ENCODE results near the gene UBE2D1. TPM values are rescaled to one million over a fixed set of nuclear protein-coding genes. Genes with fewer than 3 reads are reported as not detected.

UBE2D1 gene
- total and polyA plus RNA-seq, 2 of the 4 experiments (the other 2 are of a cell fraction), result 9.1 to 9.7 TPM

- H2AK9ac ChIP-seq (replicated peaks; ENCODE audit: low read depth, low read length, poor library complexity), result no peak overlapping the region
- H3K4me1 ChIP-seq (ENCODE audit: control insufficient read depth, insufficient read depth, low read length), result no peaks in the 10 kb centered on the region; the same call in 1 of the 2 replicates
- H3K27ac ChIP-seq (ENCODE audit: insufficient read depth, low read length), result no peak overlapping the region
- H2AK5ac ChIP-seq (ENCODE audit: low read depth, low read length), result no peak overlapping the region
- H3K4ac ChIP-seq (ENCODE audit: low read depth, low read length), result no peak overlapping the region
- H3K79me1 ChIP-seq (ENCODE audit: low read depth in 1 of 2, low read length in 2 of 2), result peaks cover 10 to 21% of the 10 kb centered on the region in 2 experiments; a peak in 3 of 4 replicates
- no peak overlapping the region for H3K56ac ChIP-seq (ENCODE audit: extremely low read depth, insufficient read depth, low read length)
- no peak overlapping the region for H3K14ac ChIP-seq (replicated peaks; ENCODE audit: low read depth, low read length)
- no peak overlapping the region for H3K4me3 ChIP-seq (ENCODE audit: insufficient read depth, low read depth, low read length)
- H3K27me3 ChIP-seq (ENCODE audit: control insufficient read depth, insufficient read depth, low read length), result no peaks in the 10 kb centered on the region
- BruUV-seq (replicated peaks), result no TSS peak
- ChIA-PET POLR2A (ENCODE audit: unreplicated experiment) (no interaction called here), CTCF (interaction anchor here (0.7 to 1.2 kb wide), 2 partner anchors 18 to 76 kb away, joined by 3 read pairs; no protein-coding TSS in a partner anchor)
- H2BK20ac ChIP-seq (ENCODE audit: low read depth, low read length), result no peak overlapping the region
- no peaks in the 10 kb centered on the region for H3K9me3 ChIP-seq (ENCODE audit: control insufficient read depth, insufficient read depth, low read length)
- no peak for TF ChIP-seq FOS (IDR thresholded peaks at IDR 0.05; ENCODE audit: low read depth, low read length)
- no peak overlapping the region for H2AFZ ChIP-seq (replicated peaks; ENCODE audit: low read length, poor library complexity)
- ATAC-seq (ENCODE audit: low read depth) (no peak), DNase-seq (no peak)
- no peak overlapping the region for H2BK15ac ChIP-seq (ENCODE audit: low read depth, low read length)
- H3K18ac ChIP-seq (ENCODE audit: low read depth, low read length), result no peak overlapping the region
- no peaks in the 10 kb centered on the region for H3K9me1 ChIP-seq (ENCODE audit: insufficient read depth, low read length)
- peaks cover 5% of the 10 kb centered on the region for H3K36me3 ChIP-seq (ENCODE audit: control insufficient read depth, insufficient read depth, low read length)
- no peak overlapping the region for H4K5ac ChIP-seq (ENCODE audit: low read depth, low read length)
- H4K91ac ChIP-seq (ENCODE audit: insufficient read depth, low read depth, low read length), result no peak overlapping the region
- H2BK5ac ChIP-seq (ENCODE audit: low read depth, low read length, poor library complexity, severe bottlenecking), result peak overlapping the region; percentile 73
- H3K4me2 ChIP-seq (ENCODE audit: low read depth, low read length), result peak overlapping the region; percentile 83; the same call in 1 of the 2 replicates
- in situ Hi-C loops (cut with MboI; ENCODE audit: low sequenced_read_pairs), result no loop called here
- H2BK120ac ChIP-seq (ENCODE audit: low read depth, low read length), result no peak overlapping the region
- H4K8ac ChIP-seq (ENCODE audit: low read depth in 2 of 2, low read length in 2 of 2), result peak overlapping the region in 1 of 2 experiments; percentile 68; a peak in 1 of 4 replicates
- dilution Hi-C loops (cut with HindIII; ENCODE audit: low sequenced_read_pairs, unreplicated experiment), result no loop called here
- WGBS, 2 experiments (ENCODE audit: extremely low coverage in 2 of 2, insufficient read length in 1 of 2), result no CpG with 5 or more reads among the region's 3 CpGs
- H3K23ac ChIP-seq (ENCODE audit: low read depth, low read length), result no peak overlapping the region
- H3K9ac ChIP-seq (ENCODE audit: low read depth, low read length), result no peak overlapping the region
- intact Hi-C loops (cut with micrococcal nuclease), result loop anchor here (2.0 kb wide), 2 partner anchors 85 to 207 kb away; no protein-coding TSS in a partner anchor
- no peaks in the 10 kb centered on the region for H4K20me1 ChIP-seq (ENCODE audit: insufficient read depth, low read length)
Observed at GRCh38 chr10:58384095-58384494, 49.3 kb downstream of the UBE2D1 start.
